OCI-LY7 (cell line): ENCODE results near the gene SLC1A7.

ENCODE experiments used
- EZH2phosphoT487 ChIP-seq: fragments of 200-600 bp; sonication (generic); IDR thresholded peaks from 2 replicates; pipeline ENCODE4 v1.6.1; 2018; ENCODE audit warnings: low read depth, borderline replicate concordance, mild to moderate bottlenecking, mixed run types, antibody characterized with exemption, low read length, moderate library complexity, mixed read lengths
- TF ChIP-seq, protein P1 (sequence below): fragments of 200-600 bp; sonication (generic); conservative IDR thresholded peaks from 2 replicates; pipeline ENCODE4 v1.5.1; 2014; ENCODE audit warnings: mild to moderate bottlenecking, antibody characterized with exemption, low read length, moderate library complexity, mixed read lengths

DNA sequence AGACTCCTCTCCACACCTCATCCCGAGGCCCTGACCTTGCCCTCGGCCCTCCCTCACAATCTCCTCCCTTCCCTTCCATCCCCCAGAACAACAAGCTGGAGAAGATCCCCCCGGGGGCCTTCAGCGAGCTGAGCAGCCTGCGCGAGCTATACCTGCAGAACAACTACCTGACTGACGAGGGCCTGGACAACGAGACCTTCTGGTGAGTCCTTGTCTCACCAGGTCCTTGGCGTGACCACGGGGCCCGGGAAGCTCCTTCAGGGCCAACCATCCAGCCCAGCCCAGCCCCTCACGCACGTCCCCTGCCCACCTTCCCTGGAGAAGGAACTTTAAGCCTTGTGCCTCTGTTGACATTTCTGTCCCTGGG, 64.9 kb downstream of the SLC1A7 start:
- TF ChIP-seq, protein P1, sequence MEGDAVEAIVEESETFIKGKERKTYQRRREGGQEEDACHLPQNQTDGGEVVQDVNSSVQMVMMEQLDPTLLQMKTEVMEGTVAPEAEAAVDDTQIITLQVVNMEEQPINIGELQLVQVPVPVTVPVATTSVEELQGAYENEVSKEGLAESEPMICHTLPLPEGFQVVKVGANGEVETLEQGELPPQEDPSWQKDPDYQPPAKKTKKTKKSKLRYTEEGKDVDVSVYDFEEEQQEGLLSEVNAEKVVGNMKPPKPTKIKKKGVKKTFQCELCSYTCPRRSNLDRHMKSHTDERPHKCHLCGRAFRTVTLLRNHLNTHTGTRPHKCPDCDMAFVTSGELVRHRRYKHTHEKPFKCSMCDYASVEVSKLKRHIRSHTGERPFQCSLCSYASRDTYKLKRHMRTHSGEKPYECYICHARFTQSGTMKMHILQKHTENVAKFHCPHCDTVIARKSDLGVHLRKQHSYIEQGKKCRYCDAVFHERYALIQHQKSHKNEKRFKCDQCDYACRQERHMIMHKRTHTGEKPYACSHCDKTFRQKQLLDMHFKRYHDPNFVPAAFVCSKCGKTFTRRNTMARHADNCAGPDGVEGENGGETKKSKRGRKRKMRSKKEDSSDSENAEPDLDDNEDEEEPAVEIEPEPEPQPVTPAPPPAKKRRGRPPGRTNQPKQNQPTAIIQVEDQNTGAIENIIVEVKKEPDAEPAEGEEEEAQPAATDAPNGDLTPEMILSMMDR: no peak
- TF ChIP-seq EZH2phosphoT487: no peak
